GM12878 (cell line): ENCODE data around the gene RAD18. TPM values are rescaled to one million over a fixed set of nuclear protein-coding genes. Genes with fewer than 3 reads are reported as not detected.

Experiments
- ATAC-seq: fragments of 200-7000 bp; cut with Tn5 transposase; 3 replicates; pipeline ENCODE4 v1.9.1; 2020; ENCODE audit warnings: mild to moderate bottlenecking, moderate library complexity
- Bru-seq: library from RNA; stranded (reverse); fragments of 400-500 nt; gene quantifications from one replicate; lab custom pipeline; 2021; lab: Mats Ljungman, UMichigan
- BruChase-seq, 2 experiments: library from RNA; stranded (reverse); fragments of 400-500 nt; gene quantifications; one replicate each; lab custom pipeline; 2021; lab: Mats Ljungman, UMichigan
- BruUV-seq: library from RNA; stranded (reverse); fragments of 400-500 nt; replicated peaks from 2 replicates; lab custom pipeline; 2021; lab: Mats Ljungman, UMichigan
- CTCF ChIA-PET: fragments of 300-600 bp; sonication (Branson Sonifier 250); formaldehyde crosslinking; extraction: SDS; loops from one replicate; lab custom pipeline; 2021; ENCODE audit warnings: inconsistent platforms; lab: Yijun Ruan, JAX
- POLR2A ChIA-PET: fragments of 350-600 bp; formaldehyde crosslinking; extraction: SDS; loops from one replicate; lab custom pipeline; 2021; ENCODE audit warnings: inconsistent platforms; lab: Charles Lee
- RAD21 ChIA-PET: fragments of 300-600 bp; sonication (Branson Sonifier 250); formaldehyde crosslinking; loops from one replicate; lab custom pipeline; 2023; ENCODE audit warnings: antibody characterized with exemption; ENCODE audit not compliant: unreplicated experiment; lab: Charles Lee
- SMC1A ChIA-PET: fragments of 300-600 bp; sonication (Branson Sonifier 250); formaldehyde crosslinking; loops from one replicate; lab custom pipeline; 2023; ENCODE audit not compliant: unreplicated experiment, uncharacterized antibody; lab: Charles Lee
- DNase-seq: peaks from one replicate; pipeline ENCODE4 v3.0.0-alpha.2; 2011; ENCODE audit warnings: low read depth, low spot score
- FAIRE-seq: peaks from 3 replicates; lab custom pipeline; 2011; peaks lifted over from hg19 to GRCh38; lab: Jason Lieb, UNC
- H2AFZ ChIP-seq: 2 replicates; pipeline ENCODE4 v1.6.0; 2011; ENCODE audit warnings: low read depth, low read length, control low read depth; ENCODE audit not compliant: control insufficient read depth
- H3K27ac ChIP-seq: 2 replicates; pipeline ENCODE4 v1.5.1; 2011; ENCODE audit warnings: control low read depth; ENCODE audit not compliant: control insufficient read depth, insufficient read depth
- H3K27me3 ChIP-seq, 2 experiments: replicated peaks in 1 of 2; 2 replicates each; pipeline versions ENCODE4 v1.6.0 to v1.6.1; 2011; ENCODE audit warnings: low read length in 1 of 2; ENCODE audit not compliant: control insufficient read depth in 2 of 2, insufficient read depth in 2 of 2
- H3K36me3 ChIP-seq, 2 experiments: 2 replicates each; pipeline ENCODE4 v1.5.1; 2011; ENCODE audit warnings: low read length in 1 of 2; ENCODE audit not compliant: control insufficient read depth in 2 of 2, insufficient read depth in 2 of 2
- H3K4me1 ChIP-seq: 2 replicates; pipeline ENCODE4 v1.6.1; 2011; ENCODE audit warnings: mild to moderate bottlenecking, low read length, moderate library complexity, mixed read lengths; ENCODE audit not compliant: control insufficient read depth, insufficient read depth
- H3K4me2 ChIP-seq: 2 replicates; pipeline ENCODE4 v1.6.0; 2011; ENCODE audit warnings: control low read depth; ENCODE audit not compliant: control insufficient read depth, insufficient read depth
- H3K4me3 ChIP-seq: fragments of 200-600 bp; sonication (generic); 2 replicates; pipeline ENCODE4 v1.5.1; 2016
- H3K79me2 ChIP-seq: 2 replicates; pipeline ENCODE4 v1.6.0; 2011; ENCODE audit warnings: low read length; ENCODE audit not compliant: control insufficient read depth, insufficient read depth
- H3K9ac ChIP-seq: 2 replicates; pipeline ENCODE4 v1.8.0; 2011; ENCODE audit warnings: low read length, control low read depth, mixed read lengths; ENCODE audit not compliant: control insufficient read depth, insufficient read depth
- H3K9me3 ChIP-seq: replicated peaks from 3 replicates; pipeline ENCODE4 v1.5.1; 2011; ENCODE audit warnings: mild to moderate bottlenecking, low read length; ENCODE audit not compliant: control insufficient read depth, insufficient read depth
- H4K20me1 ChIP-seq: 2 replicates; pipeline ENCODE4 v1.6.0; 2011; ENCODE audit not compliant: control insufficient read depth, insufficient read depth
- BACH1 ChIP-seq: fragments of 450-650 bp; IDR thresholded peaks from 2 replicates; pipeline ENCODE4 v1.6.1; 2017; ENCODE audit warnings: mild to moderate bottlenecking, borderline replicate concordance
- FOS ChIP-seq: IDR thresholded peaks from 3 replicates; pipeline ENCODE4 v1.6.1; 2011; ENCODE audit warnings: borderline replicate concordance; ENCODE audit not compliant: insufficient read length; ENCODE audit errors: extremely low read depth
- KLF5 ChIP-seq: fragments of 450-650 bp; IDR thresholded peaks from 2 replicates; pipeline ENCODE4 v1.6.1; 2014; ENCODE audit warnings: mild to moderate bottlenecking; ENCODE audit not compliant: partially characterized antibody
- MYB ChIP-seq: fragments of 150-350 bp; IDR thresholded peaks from 2 replicates; pipeline ENCODE4 v1.6.1; 2014; ENCODE audit warnings: mild to moderate bottlenecking, low read depth, low read length, borderline replicate concordance
- NFYB ChIP-seq: IDR thresholded peaks from 2 replicates; pipeline ENCODE4 v1.6.1; 2011; ENCODE audit warnings: low read depth, mild to moderate bottlenecking, low read length, improper control_type of control experiment, moderate library complexity; ENCODE audit not compliant: insufficient read depth
- RAD21 ChIP-seq: IDR thresholded peaks from 2 replicates; pipeline ENCODE4 v1.6.1; 2011; ENCODE audit warnings: mild to moderate bottlenecking, low read depth, low read length, moderate library complexity; ENCODE audit not compliant: insufficient read depth
- RBBP5 ChIP-seq: fragments of 200-600 bp; sonication (generic); conservative IDR thresholded peaks from 2 replicates; pipeline ENCODE4 v1.6.1; 2016
- SP1 ChIP-seq: IDR thresholded peaks from one replicate; pipeline ENCODE4 v1.6.1; 2011; ENCODE audit warnings: low read depth, low read length
- ZNF384 ChIP-seq: IDR thresholded peaks from 2 replicates; pipeline ENCODE4 v1.6.1; 2012; ENCODE audit warnings: low read depth, mild to moderate bottlenecking, low read length, improper control_type of control experiment, borderline replicate concordance
- WGBS: methylation state at CpG from one replicate; pipeline ENCODE4 v1.1.6; 2016; ENCODE audit warnings: low lambda C conversion rate; ENCODE audit not compliant: insufficient replicate concordance, insufficient coverage; ENCODE audit errors: missing lambda C conversion rate; 5-methylcytosine and 5-hydroxymethylcytosine counted together
- in situ Hi-C: fragments of 300-500 bp; cut with MboI; formaldehyde crosslinking; loops from 9 replicates; pipeline ENCODE4 v1.14.3; 2018; ENCODE audit warnings: mixed read lengths
- intact Hi-C: fragments of 100-400 bp; cut with micrococcal nuclease; formaldehyde crosslinking; loops from one replicate; pipeline ENCODE4 v1.14.2; 2022; ENCODE audit not compliant: unreplicated experiment
- long read RNA-seq, 2 experiments: library from polyadenylated mRNA; unstranded; transcript quantifications; one replicate each; pipeline ENCODE4 v2.0.0, GENCODE V29; 2019 to 2020
- polyA minus RNA-seq, 3 experiments: library from RNA; depleted of rRNA, polyadenylated mRNA; stranded (reverse); fragments of >200 nt; gene quantifications; 2 replicates each; pipeline ENCODE4 v1.2.3, GENCODE V29; 2011
- polyA plus RNA-seq, 11 experiments: library from polyadenylated mRNA; depleted of rRNA in 4 of 11; unstranded in 6 of 11; stranded (reverse) in 5 of 11; fragments of >200 nt; fragmentation: Nextera tagmentation in 4 of 11; fragmentation: Illumina TruSeq in 1 of 11; extraction: Ambion mirVana in 4 of 11; extraction: Trizol in 1 of 11; gene quantifications; 1 replicate in 1 of 11; 2 replicates in 10 of 11; pipeline versions ENCODE4 v1.2.1 to v1.2.3, GENCODE V29; 2011 to 2016; ENCODE audit warnings: inconsistent platforms in 2 of 11, missing spikeins in 2 of 11, low read depth in 1 of 11
- total RNA-seq, 4 experiments: library from RNA; depleted of rRNA in 3 of 4; stranded (reverse); fragments of >200 nt in 3 of 4; fragmentation: Illumina TruSeq in 1 of 4; extraction: Trizol in 1 of 4; gene quantifications; 2 replicates each; pipeline versions ENCODE4 v1.2.1 to v1.2.3, GENCODE V29; 2013 to 2021
- TF ChIP-seq, protein P1 (sequence below): IDR thresholded peaks from 2 replicates; pipeline ENCODE4 v1.6.1; 2011; ENCODE audit warnings: low read depth, mild to moderate bottlenecking, low read length, moderate library complexity, borderline replicate concordance; ENCODE audit errors: extremely low read depth
- TF ChIP-seq, protein P2 (sequence below): IDR thresholded peaks from 2 replicates; pipeline ENCODE4 v1.6.1; 2012; ENCODE audit warnings: low read depth, low read length, improper control_type of control experiment

Gene RAD18, protein sequence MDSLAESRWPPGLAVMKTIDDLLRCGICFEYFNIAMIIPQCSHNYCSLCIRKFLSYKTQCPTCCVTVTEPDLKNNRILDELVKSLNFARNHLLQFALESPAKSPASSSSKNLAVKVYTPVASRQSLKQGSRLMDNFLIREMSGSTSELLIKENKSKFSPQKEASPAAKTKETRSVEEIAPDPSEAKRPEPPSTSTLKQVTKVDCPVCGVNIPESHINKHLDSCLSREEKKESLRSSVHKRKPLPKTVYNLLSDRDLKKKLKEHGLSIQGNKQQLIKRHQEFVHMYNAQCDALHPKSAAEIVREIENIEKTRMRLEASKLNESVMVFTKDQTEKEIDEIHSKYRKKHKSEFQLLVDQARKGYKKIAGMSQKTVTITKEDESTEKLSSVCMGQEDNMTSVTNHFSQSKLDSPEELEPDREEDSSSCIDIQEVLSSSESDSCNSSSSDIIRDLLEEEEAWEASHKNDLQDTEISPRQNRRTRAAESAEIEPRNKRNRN
- total RNA-seq (2013; cell fraction: nucleolus; rRNA removed) = 68.1 and 86.4 TPM in 2 replicates
- total RNA-seq (2014; rRNA removed) = 17.1 and 21.6 TPM in 2 replicates
- 19.1 and 21.2 TPM in 2 replicates for total RNA-seq (2014; rRNA removed; fragmentation: Illumina TruSeq; extraction: Trizol)
- 25.5 and 28.3 TPM in 2 replicates for total RNA-seq (2021)
- 7.1 TPM for polyA plus RNA-seq (2011; ENCODE audit: low read depth)
- polyA plus RNA-seq (2011; rRNA removed) = 16.7 and 26.6 TPM in 2 replicates
- polyA plus RNA-seq (2011; cell fraction: cytosol; rRNA removed) = 10.8 and 16.4 TPM in 2 replicates
- polyA plus RNA-seq (2011; cell fraction: nucleus; rRNA removed) = 24.1 and 25.7 TPM in 2 replicates
- polyA plus RNA-seq (2012) = 7.3 and 9.5 TPM in 2 replicates
- polyA plus RNA-seq (2014; fragmentation: Illumina TruSeq; extraction: Trizol) = 22.0 and 25.5 TPM in 2 replicates
- 10 to 100 TPM in 1 of 2 experiments, 1 to 10 TPM in 1; 8.7 to 11.4 TPM for polyA plus RNA-seq (2014; fragmentation: Nextera tagmentation; extraction: Ambion mirVana)
- polyA plus RNA-seq (2014; rRNA removed) = 12.2 and 13.4 TPM in 2 replicates
- polyA plus RNA-seq (2016; fragmentation: Nextera tagmentation; extraction: Ambion mirVana) = 10 to 100 TPM; 36.9 to 38.6 TPM
- 18.1 and 22.9 TPM in 2 replicates for polyA minus RNA-seq (2011; rRNA and poly(A)+ RNA removed)
- 5.5 and 9.6 TPM in 2 replicates for polyA minus RNA-seq (2011; cell fraction: cytosol; rRNA and poly(A)+ RNA removed)
- polyA minus RNA-seq (2011; cell fraction: nucleus; rRNA and poly(A)+ RNA removed) = 52.7 and 77.4 TPM in 2 replicates
- Bru-seq, nascent RNA = percentile 76 among the genes with signal in this experiment
- percentile 76 among the genes with signal in this experiment for BruChase-seq, experiment 1, labeled RNA remaining after a 6-hour chase
- BruChase-seq, experiment 2, labeled RNA remaining after a 2-hour chase = percentile 85 among the genes with signal in this experiment
- long read RNA-seq, experiment 1, full-length matches to known transcripts = 16 of 24 reads
- long read RNA-seq, experiment 1, partial matches to known transcripts = 4 of 24 reads
- long read RNA-seq, experiment 1, other reads (novel, unspliced or antisense) = 4 of 24 reads
- long read RNA-seq, experiment 2, full-length matches to known transcripts = 72 of 156 reads
- long read RNA-seq, experiment 2, partial matches to known transcripts = 60 of 156 reads
- long read RNA-seq, experiment 2, other reads (novel, unspliced or antisense) = 24 of 156 reads

DNA sequence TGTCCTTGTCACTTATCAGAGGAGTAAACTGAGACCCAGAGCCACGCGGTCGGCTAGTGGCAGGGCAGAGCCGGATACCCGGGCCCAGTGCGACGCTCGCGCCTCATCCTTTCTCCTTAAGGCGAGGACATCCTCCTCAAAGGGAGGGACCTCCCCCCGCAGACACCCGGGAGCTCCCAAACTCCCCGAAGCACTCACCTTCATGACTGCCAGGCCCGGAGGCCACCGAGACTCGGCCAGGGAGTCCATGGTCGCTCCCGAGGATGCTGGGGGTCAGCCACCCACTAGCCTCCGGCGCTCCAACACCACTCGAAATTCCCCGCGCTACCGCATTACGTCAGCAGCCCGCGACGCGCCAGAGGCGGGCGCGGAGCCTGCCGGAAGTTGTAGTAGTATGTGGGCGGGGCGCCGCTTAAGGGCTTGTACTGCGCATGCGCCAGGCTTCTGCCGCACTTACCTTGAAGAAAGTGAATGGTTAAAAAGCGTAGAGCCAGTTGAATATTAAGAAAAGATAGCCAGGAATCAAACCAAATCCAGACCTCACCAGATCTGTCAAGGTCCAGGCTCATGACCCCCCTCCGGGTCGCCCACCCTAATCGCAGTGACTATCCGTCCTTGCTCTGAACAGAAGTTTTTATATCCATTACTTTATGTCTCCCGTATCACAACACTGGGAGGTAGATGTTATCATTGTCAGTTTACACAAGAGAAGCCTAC lies at the start of gene RAD18:
TSS of gene RAD18 (minus strand) at position 336 of the 717 bp plus-strand sequence. CDS start at position 249, 87 bp downstream.
- no TSS peak for BruUV-seq
- Histone ChIP-seq H3K36me3 (no peaks in the 10 kb centered on the region), H3K9me3 (no peaks in the 10 kb centered on the region), H2AFZ (peak within 1 kb of the TSS; percentile 98), H4K20me1 (no peaks in the 10 kb centered on the region), H3K4me2 (peak within 1 kb of the TSS; percentile 85), H3K9ac (peak within 1 kb of the TSS; percentile 83), H3K27ac (peak within 1 kb of the TSS; percentile 79), H3K79me2 (peaks cover 38% of the 10 kb centered on the region), H3K4me1 (no peaks in the 10 kb centered on the region), H3K4me3 (peak within 1 kb of the TSS; percentile 83), H3K27me3 (no peaks in the 10 kb centered on the region)
- 2% methylated on average over 45 of the region's 45 CpGs for WGBS
- ChIA-PET SMC1A (interaction anchor here (1.5 kb wide), 1 partner anchor 347 kb away, joined by 4 read pairs; no protein-coding TSS in a partner anchor), CTCF (interaction anchor here (1.2 to 2.6 kb wide), 2 partner anchors 194 to 339 kb away, joined by 6 to 8 read pairs; partner anchors contain the start of gene OXTR), RAD21 (interaction anchor here (1.4 kb wide), 1 partner anchor 8 kb away, joined by 3 read pairs; no protein-coding TSS in a partner anchor), POLR2A (no interaction called here)
- in situ Hi-C loops (no loop called here), intact Hi-C loops (loop anchor here (5.0 kb wide), 1 partner anchor 296 kb away; no protein-coding TSS in a partner anchor)
- DNase-seq (peak; percentile 71), FAIRE-seq (peak; percentile 78), ATAC-seq (peak; percentile 87)
- TF ChIP-seq, protein P1, sequence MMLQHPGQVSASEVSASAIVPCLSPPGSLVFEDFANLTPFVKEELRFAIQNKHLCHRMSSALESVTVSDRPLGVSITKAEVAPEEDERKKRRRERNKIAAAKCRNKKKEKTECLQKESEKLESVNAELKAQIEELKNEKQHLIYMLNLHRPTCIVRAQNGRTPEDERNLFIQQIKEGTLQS = peak; percentile 93
- TF ChIP-seq RAD21 (no peak), RBBP5 (no peak), NFYB (no peak), SP1 (peak; percentile 64), ZNF384 (no peak), FOS (no peak), KLF5 (peak; percentile 72), BACH1 (no peak), MYB (no peak)
- TF ChIP-seq, protein P2, sequence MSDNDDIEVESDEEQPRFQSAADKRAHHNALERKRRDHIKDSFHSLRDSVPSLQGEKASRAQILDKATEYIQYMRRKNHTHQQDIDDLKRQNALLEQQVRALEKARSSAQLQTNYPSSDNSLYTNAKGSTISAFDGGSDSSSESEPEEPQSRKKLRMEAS = 0 out of 2 replicates have a peak, but pooled peaks have one; percentile 61
